Hematopoietic multipotent progenitor cell treated with erythropoietin and hydrocortisone succinate and interleukin-3 and kit ligand, for 15 days (in vitro differentiated cells): ENCODE measurements around the gene SFSWAP.

ENCODE experiments used
- DNase-seq: peaks from one replicate; pipeline ENCODE4 v3.0.0-alpha.2; 2015; ENCODE audit warnings: low spot score

SFSWAP gene

DNA sequence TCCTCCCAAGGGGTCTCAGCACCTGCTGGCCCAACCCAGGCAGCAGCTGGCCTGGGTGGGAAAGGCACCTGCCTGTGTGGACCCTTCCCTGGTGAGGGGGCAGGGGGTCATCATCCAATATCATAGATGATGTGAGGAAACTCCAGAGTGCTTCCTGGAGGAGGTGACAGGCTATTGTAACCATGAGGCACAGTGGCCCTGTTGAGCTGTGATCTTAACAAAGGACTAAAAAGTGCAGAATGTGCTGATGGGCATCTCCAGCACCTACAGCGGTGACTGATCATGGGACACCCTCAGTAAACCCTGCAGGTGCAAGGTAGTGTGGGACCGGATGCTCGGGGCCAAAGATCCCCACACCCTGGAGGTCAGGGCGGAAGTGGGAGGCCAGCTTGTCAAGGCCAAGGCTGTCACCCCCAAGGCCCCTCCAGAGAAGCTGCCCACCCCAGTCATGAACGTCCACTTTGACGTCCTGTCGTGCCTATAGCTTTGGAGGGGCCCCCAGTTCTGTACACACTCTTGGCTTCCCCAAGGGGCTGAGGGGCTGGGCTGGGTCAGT is 124.8 kb downstream of the SFSWAP start:
- DNase-seq = no peak

- DNase-seq = no peak
These were observed 125.3 kb downstream of the SFSWAP start for GRCh38 chr12:131836193-131836592.

DNA sequence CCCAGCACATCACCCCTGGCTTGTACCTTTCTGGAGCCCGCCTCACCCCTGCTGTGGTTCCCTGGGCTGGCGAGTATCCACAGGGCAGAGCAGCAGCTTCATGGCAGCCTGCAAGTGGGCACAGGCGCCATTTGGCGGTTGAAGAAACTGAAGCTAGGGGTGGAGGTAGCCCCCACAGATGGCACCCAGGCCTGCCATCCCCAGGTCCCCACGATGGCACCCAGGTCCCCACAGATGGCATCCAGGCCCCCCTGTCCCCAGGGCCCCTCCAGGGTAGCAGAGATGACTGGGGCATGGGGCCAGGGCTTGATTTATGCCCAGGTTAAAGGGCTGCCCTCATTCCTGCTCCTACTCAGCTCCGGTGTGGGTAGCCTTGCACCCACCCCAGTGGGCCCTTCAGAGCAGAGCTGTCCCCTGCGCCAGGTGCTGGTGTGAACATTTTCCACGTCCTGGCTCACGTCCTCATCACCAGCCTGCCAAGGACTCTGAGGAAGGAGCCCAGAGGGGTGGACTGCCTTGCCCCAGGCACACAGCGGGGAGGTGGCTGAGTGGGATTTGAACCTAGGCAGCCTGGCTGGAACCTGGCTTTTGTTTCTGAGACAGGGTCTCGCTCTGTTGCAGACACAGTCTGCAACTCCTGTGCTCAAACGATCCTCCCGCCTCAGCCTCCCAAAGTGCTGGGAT is 126.0 kb downstream of the SFSWAP start:
- no peak for DNase-seq

DNA sequence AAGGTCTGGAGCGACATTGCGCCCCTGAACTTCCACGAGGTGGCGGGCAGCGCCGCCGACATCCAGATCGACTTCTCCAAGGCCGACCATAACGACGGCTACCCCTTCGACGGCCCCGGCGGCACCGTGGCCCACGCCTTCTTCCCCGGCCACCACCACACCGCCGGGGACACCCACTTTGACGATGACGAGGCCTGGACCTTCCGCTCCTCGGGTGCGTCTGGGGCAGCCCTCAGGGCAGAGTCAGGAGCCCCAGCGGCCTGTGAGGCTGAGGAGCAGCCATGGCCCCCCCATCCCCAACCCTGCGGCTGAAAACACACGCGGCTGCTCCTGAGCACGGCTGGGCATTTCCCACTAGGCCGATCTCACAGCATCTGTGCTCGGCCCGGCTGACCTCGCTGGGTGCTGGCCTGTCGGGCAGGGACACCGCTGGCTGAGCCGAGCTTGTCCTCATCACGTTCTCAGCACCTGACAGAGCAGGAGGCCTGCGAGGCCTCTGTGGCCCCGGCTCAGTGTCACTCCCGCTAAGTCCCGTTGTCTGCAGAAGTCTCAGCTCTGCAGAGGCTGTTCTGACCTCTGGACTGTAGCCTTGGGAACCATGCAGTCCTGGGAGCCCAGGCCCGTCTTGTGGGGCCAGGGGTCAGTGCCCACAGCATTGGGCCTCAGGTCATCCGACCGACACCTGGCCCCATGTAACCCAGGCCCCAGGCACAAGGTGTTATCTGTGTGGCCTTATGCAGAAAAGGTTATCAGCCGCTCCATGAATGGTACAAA is 129.9 kb downstream of the SFSWAP start:
- no peak for DNase-seq

- DNase-seq = no peak
These were observed 130.7 kb downstream of the SFSWAP start for GRCh38 chr12:131841547-131841946.

DNA sequence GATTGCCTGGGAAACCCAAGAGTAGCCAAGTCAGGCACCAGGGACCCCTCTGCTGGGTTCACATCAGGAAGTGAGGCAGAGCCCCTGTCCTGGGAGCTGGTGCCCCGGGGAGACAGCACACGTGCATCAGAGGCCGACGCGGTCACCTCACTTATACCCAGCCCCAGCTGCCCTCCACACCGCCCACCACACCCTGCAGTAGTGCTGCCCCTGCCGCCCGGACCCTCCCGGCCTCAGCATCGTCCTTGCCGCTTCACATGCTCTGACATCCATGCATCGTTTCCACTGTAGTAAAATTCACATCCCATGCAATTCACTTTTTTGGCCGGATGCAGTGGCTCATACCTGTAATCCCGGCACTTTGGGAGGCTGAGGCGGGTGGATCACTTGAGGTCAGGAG is 131.3 kb downstream of the SFSWAP start:
- DNase-seq = no peak

DNA sequence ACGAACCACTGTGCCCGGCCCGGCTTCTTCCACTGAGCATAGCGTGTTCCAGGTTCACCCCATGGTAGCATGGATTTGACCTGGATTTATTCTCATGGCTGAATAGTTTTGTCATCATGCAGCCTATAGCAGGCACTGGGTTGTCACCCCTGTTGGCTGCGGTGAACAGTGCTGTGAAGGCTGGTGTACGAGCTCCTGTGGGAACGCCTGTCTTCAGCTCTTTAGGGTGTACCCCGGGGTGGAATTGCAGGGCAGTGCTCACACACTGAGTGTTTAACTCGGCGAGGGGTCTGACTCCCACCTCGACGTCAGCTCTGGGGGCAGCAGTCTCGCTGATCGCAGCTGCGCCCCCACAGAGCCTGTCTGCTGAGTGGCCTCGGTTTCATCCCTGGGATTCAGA is 132.6 kb downstream of the SFSWAP start:
- no peak for DNase-seq

GRCh38 chr12:131844140-131844539 is 133.2 kb downstream of the SFSWAP start:
- DNase-seq = no peak

DNA sequence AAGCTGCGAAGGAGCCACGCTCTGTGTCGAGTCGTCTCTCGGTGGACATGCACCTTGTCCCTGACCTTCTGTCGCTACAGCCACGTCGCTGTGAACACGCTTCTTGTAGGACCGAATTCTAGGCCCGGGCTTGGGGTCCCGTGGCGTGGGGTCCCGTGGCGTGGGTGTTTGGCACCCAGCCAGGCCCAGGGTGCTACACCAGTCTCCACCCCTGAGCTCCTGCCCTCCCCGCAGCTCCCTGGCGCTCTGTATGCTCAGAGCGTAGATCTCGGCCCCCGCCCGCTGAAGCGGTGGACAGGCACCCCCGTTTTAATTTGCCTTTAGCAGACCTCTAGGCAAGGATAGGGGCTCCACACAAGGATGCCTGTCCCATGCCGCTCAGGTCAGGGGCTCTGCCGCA is 133.8 kb downstream of the SFSWAP start:
- DNase-seq = no peak

DNA sequence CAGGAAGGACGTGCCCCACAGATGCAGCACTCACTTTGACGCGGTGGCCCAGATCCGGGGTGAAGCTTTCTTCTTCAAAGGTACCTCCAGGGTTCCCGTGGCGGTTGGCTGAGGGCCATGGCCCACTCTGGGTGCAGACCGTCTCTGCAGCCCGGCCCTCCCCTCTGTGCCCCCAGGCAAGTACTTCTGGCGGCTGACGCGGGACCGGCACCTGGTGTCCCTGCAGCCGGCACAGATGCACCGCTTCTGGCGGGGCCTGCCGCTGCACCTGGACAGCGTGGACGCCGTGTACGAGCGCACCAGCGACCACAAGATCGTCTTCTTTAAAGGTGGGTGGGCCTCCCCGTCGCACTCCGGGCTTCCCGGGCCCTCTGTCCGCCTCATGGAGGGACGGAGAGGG is 134.2 kb downstream of the SFSWAP start:
- no peak for DNase-seq

GRCh38 chr12:131847456-131847855 is 136.6 kb downstream of the SFSWAP start:
- DNase-seq = no peak

DNA sequence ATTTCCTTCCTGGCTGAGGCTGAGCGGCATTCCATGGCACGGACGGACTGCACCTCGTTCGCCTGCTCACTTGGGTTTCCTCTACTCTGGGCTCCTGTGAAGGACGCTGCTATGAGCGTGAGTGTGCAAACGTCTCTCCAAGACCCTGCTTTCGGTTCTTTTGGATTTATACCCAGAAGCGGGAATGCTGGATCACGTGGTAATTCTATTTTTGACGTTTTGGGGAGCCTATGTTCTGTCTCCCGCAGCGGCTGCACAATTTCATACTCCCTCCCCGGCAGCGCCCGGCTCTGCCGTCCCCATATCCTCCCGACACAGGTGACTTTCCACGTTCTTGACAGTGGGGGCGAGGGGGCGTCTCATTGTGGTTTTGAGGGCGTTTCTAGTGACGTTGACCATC is 137.9 kb downstream of the SFSWAP start:
- DNase-seq = no peak
